SH-SY5Y (cell line): Measurements from ENCODE around the gene DNAH2.

Experiments used
- GATA2 ChIP-seq: IDR thresholded peaks from 2 replicates; pipeline ENCODE4 v1.6.1; 2011; ENCODE audit warnings: mild to moderate bottlenecking, low read depth, low read length
- GATA3 ChIP-seq: IDR thresholded peaks from 2 replicates; pipeline ENCODE4 v1.6.1; 2011; ENCODE audit warnings: low read depth, mild to moderate bottlenecking, low read length, moderate library complexity

- no peak for TF ChIP-seq GATA2
- no peak for TF ChIP-seq GATA3
These were observed 76.6 kb downstream of the DNAH2 start for GRCh38 chr17:7794075-7794663.
